ENCODE results near the gene EXT2.

- TF ChIP-seq TAF1 (IDR thresholded peaks at IDR 0.05; ENCODE audit: borderline replicate concordance, low read depth, low read length) = no peak
- TF ChIP-seq, protein P1, sequence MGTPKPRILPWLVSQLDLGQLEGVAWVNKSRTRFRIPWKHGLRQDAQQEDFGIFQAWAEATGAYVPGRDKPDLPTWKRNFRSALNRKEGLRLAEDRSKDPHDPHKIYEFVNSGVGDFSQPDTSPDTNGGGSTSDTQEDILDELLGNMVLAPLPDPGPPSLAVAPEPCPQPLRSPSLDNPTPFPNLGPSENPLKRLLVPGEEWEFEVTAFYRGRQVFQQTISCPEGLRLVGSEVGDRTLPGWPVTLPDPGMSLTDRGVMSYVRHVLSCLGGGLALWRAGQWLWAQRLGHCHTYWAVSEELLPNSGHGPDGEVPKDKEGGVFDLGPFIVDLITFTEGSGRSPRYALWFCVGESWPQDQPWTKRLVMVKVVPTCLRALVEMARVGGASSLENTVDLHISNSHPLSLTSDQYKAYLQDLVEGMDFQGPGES (IDR thresholded peaks at IDR 0.05; ENCODE audit: low read depth, low read length) = no peak
- no peak for TF ChIP-seq CTCF (IDR thresholded peaks at IDR 0.05)
- TF ChIP-seq RXRA (IDR thresholded peaks at IDR 0.05; ENCODE audit: borderline replicate concordance, low read depth) = no peak
- TF ChIP-seq RAD21 (IDR thresholded peaks at IDR 0.05; ENCODE audit: low read length) = no peak
- no peak for TF ChIP-seq MXI1 (IDR thresholded peaks at IDR 0.05; ENCODE audit: low read depth, low read length)
- no peak for TF ChIP-seq EP300 (IDR thresholded peaks at IDR 0.05; ENCODE audit: borderline replicate concordance in 1 of 2, low read depth in 1 of 2, low read length in 1 of 2)
- TF ChIP-seq, protein P2, sequence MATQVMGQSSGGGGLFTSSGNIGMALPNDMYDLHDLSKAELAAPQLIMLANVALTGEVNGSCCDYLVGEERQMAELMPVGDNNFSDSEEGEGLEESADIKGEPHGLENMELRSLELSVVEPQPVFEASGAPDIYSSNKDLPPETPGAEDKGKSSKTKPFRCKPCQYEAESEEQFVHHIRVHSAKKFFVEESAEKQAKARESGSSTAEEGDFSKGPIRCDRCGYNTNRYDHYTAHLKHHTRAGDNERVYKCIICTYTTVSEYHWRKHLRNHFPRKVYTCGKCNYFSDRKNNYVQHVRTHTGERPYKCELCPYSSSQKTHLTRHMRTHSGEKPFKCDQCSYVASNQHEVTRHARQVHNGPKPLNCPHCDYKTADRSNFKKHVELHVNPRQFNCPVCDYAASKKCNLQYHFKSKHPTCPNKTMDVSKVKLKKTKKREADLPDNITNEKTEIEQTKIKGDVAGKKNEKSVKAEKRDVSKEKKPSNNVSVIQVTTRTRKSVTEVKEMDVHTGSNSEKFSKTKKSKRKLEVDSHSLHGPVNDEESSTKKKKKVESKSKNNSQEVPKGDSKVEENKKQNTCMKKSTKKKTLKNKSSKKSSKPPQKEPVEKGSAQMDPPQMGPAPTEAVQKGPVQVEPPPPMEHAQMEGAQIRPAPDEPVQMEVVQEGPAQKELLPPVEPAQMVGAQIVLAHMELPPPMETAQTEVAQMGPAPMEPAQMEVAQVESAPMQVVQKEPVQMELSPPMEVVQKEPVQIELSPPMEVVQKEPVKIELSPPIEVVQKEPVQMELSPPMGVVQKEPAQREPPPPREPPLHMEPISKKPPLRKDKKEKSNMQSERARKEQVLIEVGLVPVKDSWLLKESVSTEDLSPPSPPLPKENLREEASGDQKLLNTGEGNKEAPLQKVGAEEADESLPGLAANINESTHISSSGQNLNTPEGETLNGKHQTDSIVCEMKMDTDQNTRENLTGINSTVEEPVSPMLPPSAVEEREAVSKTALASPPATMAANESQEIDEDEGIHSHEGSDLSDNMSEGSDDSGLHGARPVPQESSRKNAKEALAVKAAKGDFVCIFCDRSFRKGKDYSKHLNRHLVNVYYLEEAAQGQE (IDR thresholded peaks at IDR 0.05; ENCODE audit: low read depth, low read length) = no peak
- no peak for TF ChIP-seq SIN3A (IDR thresholded peaks at IDR 0.05; ENCODE audit: borderline replicate concordance, low read depth, low read length)
- TF ChIP-seq YY1 (IDR thresholded peaks at IDR 0.05; ENCODE audit: low read depth) = no peak
- TF ChIP-seq TCF12 (IDR thresholded peaks at IDR 0.05) = no peak
These were observed 10.1 kb upstream of the EXT2 start for GRCh38 chr11:44085330-44085729.
